Measurements from ENCODE around the gene ELP5. TPM values are rescaled to one million over a fixed set of nuclear protein-coding genes. Genes with fewer than 3 reads are reported as not detected.
A peak's percentile ranks its signal among the peaks of the same experiment; 100 is the strongest.

Gene ELP5
- total and polyA plus RNA-seq, 9 donors: 36.7 to 64.6 (median 40.8) TPM

GRCh38 chr17:7262192-7262934, 10.3 kb downstream of the ELP5 start, which contains the start of gene CLDN7:
Gene CLDN7, minus strand, starts transcription at chr17:7262478. Its CDS starts 435 bp downstream, at chr17:7262043.
- peaks cover 24% of the 10 kb centered on the region for H3K4me1 ChIP-seq (ENCODE audit: control insufficient read depth, insufficient read depth, low read length)
- WGBS (ENCODE audit: insufficient coverage): 2% methylated on average over 58 of the region's 64 CpGs
- peaks cover 61% of the 10 kb centered on the region for H3K27me3 ChIP-seq (ENCODE audit: control insufficient read depth, insufficient read depth, low read length)
- no peaks in the 10 kb centered on the region for H3K9me3 ChIP-seq (replicated peaks; ENCODE audit: control insufficient read depth, low read depth, low read length)
- no peak for DNase-seq
- H3K4me3 ChIP-seq (ENCODE audit: low read length): peak within 1 kb of the TSS; percentile 41
- no peak within 1 kb of the TSS for H3K27ac ChIP-seq (ENCODE audit: low read length)
- H3K36me3 ChIP-seq (ENCODE audit: control insufficient read depth, insufficient read depth, low read length): peaks cover 22% of the 10 kb centered on the region

GRCh38 chr17:7262935-7263800, 11.2 kb downstream of the ELP5 start:
- H3K9me3 ChIP-seq (replicated peaks; ENCODE audit: control insufficient read depth, low read depth, low read length): no peaks in the 10 kb centered on the region
- no peak overlapping the region for H3K27ac ChIP-seq (ENCODE audit: low read length)
- peaks cover 15% of the 10 kb centered on the region for H3K36me3 ChIP-seq (ENCODE audit: control insufficient read depth, insufficient read depth, low read length)
- H3K27me3 ChIP-seq (ENCODE audit: control insufficient read depth, insufficient read depth, low read length): peaks cover 64% of the 10 kb centered on the region
- H3K4me3 ChIP-seq (ENCODE audit: low read length): no peak overlapping the region
- no peak for DNase-seq
- WGBS (ENCODE audit: insufficient coverage): 2% methylated on average over 13 of the region's 26 CpGs
- peaks cover 24% of the 10 kb centered on the region for H3K4me1 ChIP-seq (ENCODE audit: control insufficient read depth, insufficient read depth, low read length)

GRCh38 chr17:7263801-7264078, 11.7 kb downstream of the ELP5 start:
- Histone ChIP-seq H3K27ac (ENCODE audit: low read length) (no peak overlapping the region), H3K27me3 (ENCODE audit: control insufficient read depth, insufficient read depth, low read length) (peaks cover 64% of the 10 kb centered on the region), H3K4me3 (ENCODE audit: low read length) (no peak overlapping the region), H3K36me3 (ENCODE audit: control insufficient read depth, insufficient read depth, low read length) (peaks cover 9% of the 10 kb centered on the region), H3K4me1 (ENCODE audit: control insufficient read depth, insufficient read depth, low read length) (peaks cover 24% of the 10 kb centered on the region), H3K9me3 (replicated peaks; ENCODE audit: control insufficient read depth, low read depth, low read length) (no peaks in the 10 kb centered on the region)
- WGBS (ENCODE audit: insufficient coverage): 38% methylated on average over 4 of the region's 4 CpGs
- no peak for DNase-seq

GRCh38 chr17:7266784-7267183, 14.8 kb downstream of the ELP5 start:
- DNase-seq: no peak
- H3K36me3 ChIP-seq (ENCODE audit: control insufficient read depth, insufficient read depth, low read length): no peaks in the 10 kb centered on the region
- H3K27me3 ChIP-seq (ENCODE audit: control insufficient read depth, insufficient read depth, low read length): peaks cover 47% of the 10 kb centered on the region
- peaks cover 13% of the 10 kb centered on the region for H3K4me1 ChIP-seq (ENCODE audit: control insufficient read depth, insufficient read depth, low read length)
- H3K4me3 ChIP-seq (ENCODE audit: low read length): no peak overlapping the region
- H3K9me3 ChIP-seq (replicated peaks; ENCODE audit: control insufficient read depth, low read depth, low read length): no peaks in the 10 kb centered on the region
- no peak overlapping the region for H3K27ac ChIP-seq (ENCODE audit: low read length)
- WGBS (ENCODE audit: insufficient coverage): no CpG with 5 or more reads among the region's 1 CpG

GRCh38 chr17:7279448-7279847, 27.4 kb downstream of the ELP5 start:
- Histone ChIP-seq H3K9me3 (replicated peaks; ENCODE audit: control insufficient read depth, low read depth, low read length) (no peaks in the 10 kb centered on the region), H3K4me3 (ENCODE audit: low read length) (no peak overlapping the region), H3K27ac (ENCODE audit: low read length) (no peak overlapping the region), H3K27me3 (ENCODE audit: control insufficient read depth, insufficient read depth, low read length) (peaks cover 36% of the 10 kb centered on the region), H3K4me1 (ENCODE audit: control insufficient read depth, insufficient read depth, low read length) (peaks cover 28% of the 10 kb centered on the region), H3K36me3 (ENCODE audit: control insufficient read depth, insufficient read depth, low read length) (peaks cover 11% of the 10 kb centered on the region)
- 91% methylated on average over 4 of the region's 8 CpGs for WGBS (ENCODE audit: insufficient coverage)
- DNase-seq: no peak

GRCh38 chr17:7280519-7281073, 28.6 kb downstream of the ELP5 start:
- Histone ChIP-seq H3K27ac (ENCODE audit: low read length) (peak overlapping the region; percentile 95), H3K4me3 (ENCODE audit: low read length) (peak overlapping the region; percentile 61), H3K9me3 (replicated peaks; ENCODE audit: control insufficient read depth, low read depth, low read length) (no peaks in the 10 kb centered on the region), H3K4me1 (ENCODE audit: control insufficient read depth, insufficient read depth, low read length) (peaks cover 28% of the 10 kb centered on the region), H3K27me3 (ENCODE audit: control insufficient read depth, insufficient read depth, low read length) (peaks cover 33% of the 10 kb centered on the region), H3K36me3 (ENCODE audit: control insufficient read depth, insufficient read depth, low read length) (peaks cover 22% of the 10 kb centered on the region)
- peak; percentile 88 for DNase-seq
- WGBS (ENCODE audit: insufficient coverage): under 1% methylated on average over 23 of the region's 29 CpGs

GRCh38 chr17:7281074-7281952, 29.3 kb downstream of the ELP5 start, which contains the start of gene SLC2A4:
Gene SLC2A4, plus strand, starts transcription at chr17:7281718. Its CDS starts 217 bp downstream, at chr17:7281935.
- DNase-seq: peak; percentile 94
- Histone ChIP-seq H3K4me3 (ENCODE audit: low read length) (peak within 1 kb of the TSS; percentile 61), H3K36me3 (ENCODE audit: control insufficient read depth, insufficient read depth, low read length) (peaks cover 26% of the 10 kb centered on the region), H3K4me1 (ENCODE audit: control insufficient read depth, insufficient read depth, low read length) (peaks cover 28% of the 10 kb centered on the region), H3K27ac (ENCODE audit: low read length) (peak within 1 kb of the TSS; percentile 95), H3K9me3 (replicated peaks; ENCODE audit: control insufficient read depth, low read depth, low read length) (no peaks in the 10 kb centered on the region), H3K27me3 (ENCODE audit: control insufficient read depth, insufficient read depth, low read length) (peaks cover 33% of the 10 kb centered on the region)
- WGBS (ENCODE audit: insufficient coverage): under 1% methylated on average over 71 of the region's 71 CpGs

- Histone ChIP-seq H3K36me3 (ENCODE audit: control insufficient read depth, insufficient read depth, low read length) (peaks cover 28% of the 10 kb centered on the region), H3K27ac (ENCODE audit: low read length) (peak overlapping the region; percentile 95), H3K4me1 (ENCODE audit: control insufficient read depth, insufficient read depth, low read length) (peaks cover 28% of the 10 kb centered on the region), H3K4me3 (ENCODE audit: low read length) (peak overlapping the region; percentile 61), H3K9me3 (replicated peaks; ENCODE audit: control insufficient read depth, low read depth, low read length) (no peaks in the 10 kb centered on the region), H3K27me3 (ENCODE audit: control insufficient read depth, insufficient read depth, low read length) (peaks cover 37% of the 10 kb centered on the region)
- DNase-seq: peak; percentile 48
- 3% methylated on average over 20 of the region's 43 CpGs for WGBS (ENCODE audit: insufficient coverage)
Measured at GRCh38 chr17:7281953-7282751, 30.1 kb downstream of the ELP5 start.

GRCh38 chr17:7282752-7283321, 30.8 kb downstream of the ELP5 start:
- Histone ChIP-seq H3K36me3 (ENCODE audit: control insufficient read depth, insufficient read depth, low read length) (peaks cover 28% of the 10 kb centered on the region), H3K4me1 (ENCODE audit: control insufficient read depth, insufficient read depth, low read length) (peaks cover 30% of the 10 kb centered on the region), H3K27ac (ENCODE audit: low read length) (peak overlapping the region; percentile 95), H3K9me3 (replicated peaks; ENCODE audit: control insufficient read depth, low read depth, low read length) (no peaks in the 10 kb centered on the region), H3K4me3 (ENCODE audit: low read length) (peak overlapping the region; percentile 61), H3K27me3 (ENCODE audit: control insufficient read depth, insufficient read depth, low read length) (peaks cover 37% of the 10 kb centered on the region)
- 80% methylated on average over 5 of the region's 6 CpGs for WGBS (ENCODE audit: insufficient coverage)
- no peak for DNase-seq
